LNCAP (cell line): ENCODE data around the gene CEMIP.

ENCODE experiments used
- TF ChIP-seq, protein P1 (sequence below): fragments of 450-650 bp; IDR thresholded peaks from 2 replicates; pipeline ENCODE4 v1.5.1; 2017; ENCODE audit warnings: mild to moderate bottlenecking

The CEMIP gene

DNA sequence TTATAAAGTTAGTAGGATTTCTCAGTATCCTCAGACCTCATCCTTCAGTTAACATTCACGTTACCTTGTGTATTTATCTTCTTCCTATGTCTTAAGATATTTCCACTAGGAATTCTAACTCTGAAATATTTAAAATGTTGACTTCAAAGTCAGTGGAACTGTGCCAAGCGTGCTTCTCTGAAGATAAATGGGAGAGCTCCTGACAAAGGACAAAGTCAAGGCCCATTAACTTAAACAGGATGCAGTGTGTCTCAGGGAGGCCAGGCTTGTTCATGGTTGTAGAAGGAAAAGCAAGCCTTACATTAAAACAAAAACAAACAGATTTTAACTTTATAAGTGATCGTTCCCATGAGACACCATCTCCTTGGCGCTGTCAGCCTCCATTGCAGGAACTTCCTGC lies 42.6 kb upstream of the CEMIP start:
- TF ChIP-seq, protein P1, sequence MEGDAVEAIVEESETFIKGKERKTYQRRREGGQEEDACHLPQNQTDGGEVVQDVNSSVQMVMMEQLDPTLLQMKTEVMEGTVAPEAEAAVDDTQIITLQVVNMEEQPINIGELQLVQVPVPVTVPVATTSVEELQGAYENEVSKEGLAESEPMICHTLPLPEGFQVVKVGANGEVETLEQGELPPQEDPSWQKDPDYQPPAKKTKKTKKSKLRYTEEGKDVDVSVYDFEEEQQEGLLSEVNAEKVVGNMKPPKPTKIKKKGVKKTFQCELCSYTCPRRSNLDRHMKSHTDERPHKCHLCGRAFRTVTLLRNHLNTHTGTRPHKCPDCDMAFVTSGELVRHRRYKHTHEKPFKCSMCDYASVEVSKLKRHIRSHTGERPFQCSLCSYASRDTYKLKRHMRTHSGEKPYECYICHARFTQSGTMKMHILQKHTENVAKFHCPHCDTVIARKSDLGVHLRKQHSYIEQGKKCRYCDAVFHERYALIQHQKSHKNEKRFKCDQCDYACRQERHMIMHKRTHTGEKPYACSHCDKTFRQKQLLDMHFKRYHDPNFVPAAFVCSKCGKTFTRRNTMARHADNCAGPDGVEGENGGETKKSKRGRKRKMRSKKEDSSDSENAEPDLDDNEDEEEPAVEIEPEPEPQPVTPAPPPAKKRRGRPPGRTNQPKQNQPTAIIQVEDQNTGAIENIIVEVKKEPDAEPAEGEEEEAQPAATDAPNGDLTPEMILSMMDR, result no peak

- TF ChIP-seq, protein P1, result no peak
Measured at GRCh38 chr15:80739919-80740318, 39.3 kb upstream of the CEMIP start.

- TF ChIP-seq, protein P1, result no peak
Measured at GRCh38 chr15:80742081-80742480, 37.1 kb upstream of the CEMIP start.

DNA sequence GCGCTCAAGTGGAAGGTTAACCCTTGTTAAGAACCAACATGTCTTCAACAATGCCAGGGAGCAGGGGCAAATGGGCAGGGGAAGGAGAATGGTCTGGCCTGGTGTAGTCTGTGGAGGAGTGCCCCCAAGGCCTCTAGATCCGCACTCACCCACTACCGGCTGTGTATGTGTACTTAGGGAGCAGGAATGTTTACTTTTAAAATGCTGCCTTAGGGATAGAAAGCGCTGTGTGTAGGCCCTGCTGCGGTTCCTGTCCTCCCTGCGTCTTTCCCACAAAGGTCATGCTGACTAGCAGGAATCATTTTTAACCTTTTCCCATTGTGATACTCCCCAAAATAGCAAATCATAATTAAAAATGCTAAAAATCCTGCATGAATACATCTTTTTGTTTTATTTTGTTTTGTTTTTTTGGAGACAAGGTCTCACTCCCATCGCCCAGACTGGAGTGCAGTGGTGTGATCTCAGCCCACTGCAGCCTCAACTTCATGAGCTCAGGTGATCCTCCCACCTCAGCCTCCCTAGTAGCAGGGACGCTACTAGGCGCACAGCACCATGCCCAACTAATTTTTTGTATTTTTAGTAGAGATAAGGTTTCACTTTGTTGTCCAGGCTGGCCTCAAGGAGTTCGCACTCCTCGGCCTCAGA lies 35.9 kb upstream of the CEMIP start:
- TF ChIP-seq, protein P1, result no peak

GRCh38 chr15:80744415-80744814 lies 34.8 kb upstream of the CEMIP start:
- TF ChIP-seq, protein P1, result no peak

DNA sequence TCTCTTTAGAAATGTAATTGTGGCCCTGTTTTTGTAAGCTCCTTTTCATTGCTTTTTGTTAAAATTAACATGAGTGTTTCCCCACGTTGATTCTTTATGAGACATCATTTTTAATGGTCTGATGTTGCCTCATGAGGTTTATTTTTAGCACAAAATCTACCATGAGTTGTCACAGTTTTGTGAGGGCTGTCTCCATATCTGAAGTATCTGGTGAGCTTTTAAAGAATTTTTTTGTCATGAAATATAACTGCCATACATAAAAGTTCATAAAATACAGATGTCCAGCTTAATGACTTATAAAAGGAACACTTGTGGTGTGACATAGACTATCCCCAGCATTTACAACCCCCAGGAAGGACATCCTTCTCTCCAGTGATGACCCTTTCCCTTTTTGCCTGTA lies 34.3 kb upstream of the CEMIP start:
- TF ChIP-seq, protein P1, result no peak

GRCh38 chr15:80745888-80746287 lies 33.3 kb upstream of the CEMIP start:
- TF ChIP-seq, protein P1, result no peak
